ENCODE results near the gene CELSR1.

Gene CELSR1

GRCh38 chr22:46353483-46354105 lies 183.8 kb downstream of the CELSR1 start:
- DNase-seq (ENCODE audit: low read depth in 3 of 3), result no peak

- no peak for DNase-seq (ENCODE audit: low read depth in 3 of 3)
These were observed 184.6 kb downstream of the CELSR1 start for GRCh38 chr22:46352691-46353386.

GRCh38 chr22:46352276-46352675 lies 185.1 kb downstream of the CELSR1 start:
- DNase-seq (ENCODE audit: low read depth in 3 of 3), result no peak

- DNase-seq (ENCODE audit: low read depth in 3 of 3), result no peak
These were observed 185.7 kb downstream of the CELSR1 start for GRCh38 chr22:46351767-46352166.

GRCh38 chr22:46351131-46351735 lies 186.2 kb downstream of the CELSR1 start:
- DNase-seq (ENCODE audit: low read depth in 3 of 3), result no peak

GRCh38 chr22:46350646-46351045 lies 186.8 kb downstream of the CELSR1 start:
- no peak for DNase-seq (ENCODE audit: low read depth in 3 of 3)

GRCh38 chr22:46350121-46350520 lies 187.3 kb downstream of the CELSR1 start:
- DNase-seq (ENCODE audit: low read depth in 3 of 3), result no peak

- DNase-seq (ENCODE audit: low read depth in 3 of 3), result no peak
These were observed 187.7 kb downstream of the CELSR1 start for GRCh38 chr22:46349681-46350080.

- no peak for DNase-seq (ENCODE audit: low read depth in 3 of 3)
These were observed 188.2 kb downstream of the CELSR1 start for GRCh38 chr22:46349238-46349637.

GRCh38 chr22:46348099-46348695 lies 189.2 kb downstream of the CELSR1 start:
- no peak for DNase-seq (ENCODE audit: low read depth in 3 of 3)

GRCh38 chr22:46347646-46348045 lies 189.8 kb downstream of the CELSR1 start:
- no peak for DNase-seq (ENCODE audit: low read depth in 3 of 3)

GRCh38 chr22:46346680-46347405 lies 190.6 kb downstream of the CELSR1 start:
- DNase-seq (ENCODE audit: low read depth in 3 of 3), result no peak

GRCh38 chr22:46340676-46341075 lies 196.7 kb downstream of the CELSR1 start:
- DNase-seq (ENCODE audit: low read depth in 3 of 3), result no peak

- DNase-seq (ENCODE audit: low read depth in 3 of 3), result no peak
These were observed 197.5 kb downstream of the CELSR1 start for GRCh38 chr22:46339956-46340355.

- DNase-seq (ENCODE audit: low read depth in 3 of 3), result no peak
These were observed 198.8 kb downstream of the CELSR1 start for GRCh38 chr22:46338636-46339035.

- DNase-seq (ENCODE audit: low read depth in 3 of 3), result no peak
These were observed 199.6 kb downstream of the CELSR1 start for GRCh38 chr22:46337870-46338269.

- no peak for DNase-seq (ENCODE audit: low read depth in 3 of 3)
These were observed 201.0 kb downstream of the CELSR1 start for GRCh38 chr22:46336119-46337078.

- DNase-seq (ENCODE audit: low read depth in 3 of 3), result peak; percentile 41 to 70 (median 42)
These were observed 202.0 kb downstream of the CELSR1 start, which contains the start of gene TRMU for GRCh38 chr22:46335201-46336118. TSS of gene TRMU (plus strand) at chr22:46335714. CDS start at chr22:46335765, 51 bp downstream.

- DNase-seq (ENCODE audit: low read depth in 3 of 3), result no peak
These were observed 205.9 kb downstream of the CELSR1 start for GRCh38 chr22:46331496-46331895.

GRCh38 chr22:46330426-46330825 lies 207.0 kb downstream of the CELSR1 start:
- no peak for DNase-seq (ENCODE audit: low read depth in 3 of 3)
